Measurements from ENCODE around the gene HSBP1. TPM values are rescaled to one million over a fixed set of nuclear protein-coding genes. Genes with fewer than 3 reads are reported as not detected.

The HSBP1 gene
- total RNA-seq, 1 experiment from 2014 or later = 230 TPM

- Mint-ChIP-seq H3K36me3 (ENCODE audit: insufficient read depth in 1 of 3, low read depth in 3 of 3) (peaks cover 7 to 11% (median 8%) of the 10 kb centered on the region in 3 experiments), H3K9me3 (peaks cover 10 to 17% of the 10 kb centered on the region in 2 experiments), H3K4me1 (peaks cover 49 to 52% of the 10 kb centered on the region in 2 experiments), H3K4me3 (no peak overlapping the region), H3K27ac (no peak overlapping the region), H3K27me3 (ENCODE audit: low read depth) (peaks cover 2% of the 10 kb centered on the region; the same call in 1 of the 2 replicates)
- Histone ChIP-seq H2BK5ac (ENCODE audit: insufficient read length, low read length) (no peak overlapping the region), H2BK12ac (ENCODE audit: insufficient read length, low read depth, low read length) (no peak overlapping the region), H3K23ac (ENCODE audit: insufficient read length, low read depth, low read length) (no peak overlapping the region), H3K27me3 (ENCODE audit: insufficient read depth, low read length) (no peaks in the 10 kb centered on the region), H4K91ac (ENCODE audit: insufficient read length, low read depth, low read length) (no peak overlapping the region), H3K4me1 (ENCODE audit: insufficient read depth, low read length) (peaks cover 2% of the 10 kb centered on the region; the same call in 1 of the 2 replicates), H4K5ac (ENCODE audit: insufficient read length, low read depth, low read length) (no peak overlapping the region), H3K4ac (ENCODE audit: low read depth, low read length) (no peak overlapping the region), H3K14ac (ENCODE audit: insufficient read depth, low read length) (no peak overlapping the region), H3K4me2 (ENCODE audit: insufficient read depth, insufficient read length, low read length) (no peak overlapping the region), H2BK15ac (ENCODE audit: low read depth, low read length) (no peak overlapping the region), H2AK5ac (ENCODE audit: insufficient read length, low read length) (no peak overlapping the region), H3K9me3 (ENCODE audit: control insufficient read depth, low read depth, low read length) (peaks cover 10% of the 10 kb centered on the region), H3K79me1 (ENCODE audit: insufficient read depth, low read depth, low read length, poor library complexity, severe bottlenecking) (no peaks in the 10 kb centered on the region), H3K27ac (ENCODE audit: insufficient read length, low read depth, low read length) (no peak overlapping the region), H3K23me2 (ENCODE audit: insufficient read length, low read depth, low read length, poor library complexity, severe bottlenecking) (no peaks in the 10 kb centered on the region), H4K8ac (replicated peaks; ENCODE audit: insufficient read length, low read depth, low read length) (no peak overlapping the region), H3K18ac (ENCODE audit: insufficient read length, low read depth, low read length) (no peak overlapping the region), H4K20me1 (ENCODE audit: control insufficient read depth, insufficient read depth, insufficient read length) (no peaks in the 10 kb centered on the region), H3K56ac (ENCODE audit: insufficient read length, low read depth, low read length) (no peak overlapping the region), H3T11ph (ENCODE audit: low read length) (no peak overlapping the region), H2BK20ac (ENCODE audit: low read depth, low read length, poor library complexity, severe bottlenecking) (no peak overlapping the region), H3K9ac (ENCODE audit: extremely low read depth, insufficient read length, low read length) (no peak overlapping the region), H2BK120ac (ENCODE audit: low read depth, low read length, poor library complexity, severe bottlenecking) (no peak overlapping the region), H2AFZ (ENCODE audit: low read length) (no peak overlapping the region), H3K79me2 (ENCODE audit: insufficient read depth, low read length) (no peaks in the 10 kb centered on the region)
- TF ChIP-seq CTCF (conservative IDR thresholded peaks at IDR 0.05) = no peak
- DNase-seq = no peak
- no CpG with 5 or more reads among the region's 33 CpGs for WGBS (ENCODE audit: extremely low coverage, insufficient read length, low lambda C conversion rate)
Observed at GRCh38 chr16:83830091-83830768, 22.5 kb downstream of the HSBP1 start.
